Measurements from ENCODE around the gene RELCH. TPM values are rescaled to one million over a fixed set of nuclear protein-coding genes. Genes with fewer than 3 reads are reported as not detected.

The RELCH gene
- polyA plus RNA-seq, 1 experiment = 8.2 TPM

DNA sequence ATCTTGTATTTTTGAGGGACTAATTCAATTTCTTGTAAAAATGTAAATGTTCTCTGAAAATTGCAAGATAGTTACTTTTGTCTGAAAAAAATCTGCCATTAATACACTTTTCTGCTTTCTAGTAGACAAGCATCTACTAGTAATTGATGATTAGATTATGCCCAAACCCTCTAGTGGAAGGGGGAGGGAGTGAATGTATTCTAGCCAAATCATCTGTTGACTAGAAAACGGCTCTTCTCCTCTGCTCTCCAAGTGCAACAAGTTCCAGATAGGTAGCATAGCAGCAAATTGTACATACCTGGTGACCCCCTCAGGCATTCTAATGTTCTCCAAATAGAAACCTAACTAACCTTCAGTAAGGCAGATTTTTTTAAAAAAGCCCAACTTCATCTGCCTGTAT is 58.6 kb downstream of the RELCH start:
- ChIA-PET CTCF (interaction anchor here (1.4 kb wide), 1 partner anchor 16 kb away, joined by 3 read pairs; no protein-coding TSS in a partner anchor), POLR2A (no interaction called here)
- TF ChIP-seq, protein P1, sequence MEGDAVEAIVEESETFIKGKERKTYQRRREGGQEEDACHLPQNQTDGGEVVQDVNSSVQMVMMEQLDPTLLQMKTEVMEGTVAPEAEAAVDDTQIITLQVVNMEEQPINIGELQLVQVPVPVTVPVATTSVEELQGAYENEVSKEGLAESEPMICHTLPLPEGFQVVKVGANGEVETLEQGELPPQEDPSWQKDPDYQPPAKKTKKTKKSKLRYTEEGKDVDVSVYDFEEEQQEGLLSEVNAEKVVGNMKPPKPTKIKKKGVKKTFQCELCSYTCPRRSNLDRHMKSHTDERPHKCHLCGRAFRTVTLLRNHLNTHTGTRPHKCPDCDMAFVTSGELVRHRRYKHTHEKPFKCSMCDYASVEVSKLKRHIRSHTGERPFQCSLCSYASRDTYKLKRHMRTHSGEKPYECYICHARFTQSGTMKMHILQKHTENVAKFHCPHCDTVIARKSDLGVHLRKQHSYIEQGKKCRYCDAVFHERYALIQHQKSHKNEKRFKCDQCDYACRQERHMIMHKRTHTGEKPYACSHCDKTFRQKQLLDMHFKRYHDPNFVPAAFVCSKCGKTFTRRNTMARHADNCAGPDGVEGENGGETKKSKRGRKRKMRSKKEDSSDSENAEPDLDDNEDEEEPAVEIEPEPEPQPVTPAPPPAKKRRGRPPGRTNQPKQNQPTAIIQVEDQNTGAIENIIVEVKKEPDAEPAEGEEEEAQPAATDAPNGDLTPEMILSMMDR (IDR thresholded peaks at IDR 0.05; ENCODE audit: insufficient read depth, low read depth, low read length) = peak; percentile 12; the same call in 1 of the 2 replicates
- Histone ChIP-seq H3K27me3 (ENCODE audit: control insufficient read depth, insufficient read depth, low read length) (no peaks in the 10 kb centered on the region), H3K36me3 (ENCODE audit: control insufficient read depth, insufficient read depth, low read length) (no peaks in the 10 kb centered on the region), H3K4me3 (ENCODE audit: low read depth, low read length) (no peak overlapping the region)
- DNase-seq (ENCODE audit: low read depth) = no peak

DNA sequence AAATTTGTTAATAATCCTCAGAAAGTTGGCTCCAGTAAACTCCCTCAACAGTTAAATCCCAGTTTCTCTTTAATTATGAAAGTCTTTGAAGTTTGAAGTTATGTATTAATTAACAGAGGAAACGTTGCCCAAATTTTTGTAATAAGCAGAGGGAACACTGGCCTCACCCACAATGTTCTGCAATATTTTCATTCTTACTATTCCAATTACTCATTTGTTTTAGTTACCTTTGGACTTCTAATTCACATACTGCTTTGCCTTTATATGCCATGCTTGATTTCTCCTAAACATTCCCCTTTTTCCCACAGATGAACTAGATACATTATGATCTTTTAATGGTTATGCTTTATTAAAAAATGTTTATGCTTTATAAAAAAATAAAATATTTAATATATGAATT is 61.3 kb downstream of the RELCH start:
- DNase-seq (ENCODE audit: low read depth) = no peak
- TF ChIP-seq, protein P1 (IDR thresholded peaks at IDR 0.05; ENCODE audit: insufficient read depth, low read depth, low read length) = no peak
- CTCF ChIA-PET = interaction anchor here (1.3 to 2.5 kb wide), 5 partner anchors 8 to 63 kb away, joined by 4 to 15 read pairs (median 6); no protein-coding TSS in a partner anchor
- POLR2A ChIA-PET = no interaction called here
- Histone ChIP-seq H3K4me3 (ENCODE audit: low read depth, low read length) (no peak overlapping the region), H3K27me3 (ENCODE audit: control insufficient read depth, insufficient read depth, low read length) (no peaks in the 10 kb centered on the region), H3K36me3 (ENCODE audit: control insufficient read depth, insufficient read depth, low read length) (no peaks in the 10 kb centered on the region)

DNA sequence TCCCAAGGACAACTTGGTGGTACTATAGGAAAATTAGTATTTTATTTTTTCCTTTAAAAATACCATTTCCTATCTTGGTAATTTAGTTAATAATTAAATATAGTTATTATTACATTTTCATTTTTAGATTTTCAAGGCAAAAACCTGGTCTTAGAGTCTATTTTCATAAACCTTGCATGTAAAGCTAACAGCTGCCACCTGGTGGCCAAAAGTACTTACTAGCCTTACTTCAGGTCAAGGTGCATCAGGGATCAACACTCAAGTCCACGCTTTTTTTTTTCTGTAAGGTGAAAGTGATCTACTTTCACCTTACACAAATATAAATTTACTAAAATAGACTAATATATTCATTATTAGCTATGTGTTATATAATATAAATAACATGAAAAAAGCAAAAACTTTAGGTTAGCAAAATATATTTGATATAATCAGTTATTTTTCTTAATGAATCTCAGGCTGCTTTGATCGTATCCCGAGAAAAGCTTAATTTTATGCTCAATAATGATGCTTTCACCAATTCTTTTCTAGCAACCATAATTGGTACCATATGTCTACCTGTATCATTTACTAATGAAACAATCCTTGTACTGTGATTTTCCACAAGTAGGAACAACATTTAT is 62.5 kb downstream of the RELCH start:
- CTCF ChIA-PET = interaction anchor here (0.6 to 2.5 kb wide), 22 partner anchors 9 to 669 kb away, joined by 3 to 15 read pairs (median 4); partner anchors contain the start of genes PIGN and RELCH
- DNase-seq (ENCODE audit: low read depth) = no peak
- H3K36me3 ChIP-seq (ENCODE audit: control insufficient read depth, insufficient read depth, low read length) = no peaks in the 10 kb centered on the region
- POLR2A ChIA-PET = no interaction called here
- TF ChIP-seq, protein P1 (IDR thresholded peaks at IDR 0.05; ENCODE audit: insufficient read depth, low read depth, low read length) = peak; percentile 76
- no peak overlapping the region for H3K4me3 ChIP-seq (ENCODE audit: low read depth, low read length)
- no peaks in the 10 kb centered on the region for H3K27me3 ChIP-seq (ENCODE audit: control insufficient read depth, insufficient read depth, low read length)

DNA sequence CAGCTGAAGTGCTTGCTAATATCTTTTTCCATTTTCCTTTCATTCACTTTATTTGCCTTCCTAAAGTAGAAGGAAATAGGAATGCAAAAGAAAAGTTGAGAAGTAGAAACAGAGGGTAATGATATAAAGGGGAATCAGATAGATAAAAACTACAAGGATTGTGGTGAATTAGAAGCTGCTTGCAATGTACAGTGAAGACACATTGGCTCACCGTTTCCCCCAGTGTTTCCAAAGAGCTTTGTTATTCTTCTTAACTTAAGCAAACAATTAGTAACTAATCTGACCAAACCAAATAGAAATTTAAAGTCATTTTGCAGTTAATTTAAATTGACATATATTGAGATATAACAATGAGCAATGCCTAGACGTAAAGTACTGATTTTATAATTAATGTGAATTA is 63.4 kb downstream of the RELCH start:
- no peak for DNase-seq (ENCODE audit: low read depth)
- ChIA-PET POLR2A (no interaction called here), CTCF (interaction anchor here (0.7 to 2.5 kb wide), 14 partner anchors 8 to 333 kb away, joined by 3 to 15 read pairs (median 4); partner anchors contain the start of genes PIGN and RELCH)
- H3K27me3 ChIP-seq (ENCODE audit: control insufficient read depth, insufficient read depth, low read length) = no peaks in the 10 kb centered on the region
- H3K4me3 ChIP-seq (ENCODE audit: low read depth, low read length) = no peak overlapping the region
- H3K36me3 ChIP-seq (ENCODE audit: control insufficient read depth, insufficient read depth, low read length) = no peaks in the 10 kb centered on the region
- TF ChIP-seq, protein P1 (IDR thresholded peaks at IDR 0.05; ENCODE audit: insufficient read depth, low read depth, low read length) = no peak

DNA sequence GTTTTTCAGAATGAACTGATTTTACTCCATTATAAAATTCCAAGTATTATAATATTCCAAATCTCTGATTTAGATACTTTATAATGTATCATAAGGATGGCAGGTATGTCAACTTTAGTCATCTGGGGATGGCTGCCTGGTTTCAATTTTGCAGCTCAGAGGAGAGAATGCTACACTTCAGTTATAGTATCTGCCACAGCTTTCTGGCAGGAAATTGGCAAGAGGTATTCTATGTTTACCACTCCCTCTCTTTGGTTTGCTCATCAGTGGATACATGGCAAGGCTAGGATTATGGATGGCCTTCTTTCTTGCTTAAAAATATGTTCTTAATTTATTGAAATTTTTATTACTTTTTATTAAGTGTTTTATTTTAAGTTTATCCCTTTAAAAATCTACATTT is 71.0 kb downstream of the RELCH start:
- POLR2A ChIA-PET = no interaction called here
- no peak for DNase-seq (ENCODE audit: low read depth)
- Histone ChIP-seq H3K4me3 (ENCODE audit: low read depth, low read length) (no peak overlapping the region), H3K36me3 (ENCODE audit: control insufficient read depth, insufficient read depth, low read length) (peaks cover 1% of the 10 kb centered on the region; the same call in 1 of the 2 replicates), H3K27me3 (ENCODE audit: control insufficient read depth, insufficient read depth, low read length) (no peaks in the 10 kb centered on the region)
- TF ChIP-seq, protein P1 (IDR thresholded peaks at IDR 0.05; ENCODE audit: insufficient read depth, low read depth, low read length) = no peak
- CTCF ChIA-PET = interaction anchor here (0.7 to 2.1 kb wide), 2 partner anchors 8 to 329 kb away, joined by 3 to 14 read pairs; no protein-coding TSS in a partner anchor
